CD4-positive, alpha-beta T cell treated with Interleukin-21 for 1 hour (primary cell): Measurements from ENCODE around the gene BAZ2A.
"Not testable (repeated sequence)": the region's sequence is repeated elsewhere in the genome, so short reads cannot be mapped to it uniquely, and the experiment has no call there.

Source experiments
- DNase-seq: peaks from one replicate; pipeline ENCODE4 v3.0.0-alpha.2; 2020

BAZ2A gene

DNA sequence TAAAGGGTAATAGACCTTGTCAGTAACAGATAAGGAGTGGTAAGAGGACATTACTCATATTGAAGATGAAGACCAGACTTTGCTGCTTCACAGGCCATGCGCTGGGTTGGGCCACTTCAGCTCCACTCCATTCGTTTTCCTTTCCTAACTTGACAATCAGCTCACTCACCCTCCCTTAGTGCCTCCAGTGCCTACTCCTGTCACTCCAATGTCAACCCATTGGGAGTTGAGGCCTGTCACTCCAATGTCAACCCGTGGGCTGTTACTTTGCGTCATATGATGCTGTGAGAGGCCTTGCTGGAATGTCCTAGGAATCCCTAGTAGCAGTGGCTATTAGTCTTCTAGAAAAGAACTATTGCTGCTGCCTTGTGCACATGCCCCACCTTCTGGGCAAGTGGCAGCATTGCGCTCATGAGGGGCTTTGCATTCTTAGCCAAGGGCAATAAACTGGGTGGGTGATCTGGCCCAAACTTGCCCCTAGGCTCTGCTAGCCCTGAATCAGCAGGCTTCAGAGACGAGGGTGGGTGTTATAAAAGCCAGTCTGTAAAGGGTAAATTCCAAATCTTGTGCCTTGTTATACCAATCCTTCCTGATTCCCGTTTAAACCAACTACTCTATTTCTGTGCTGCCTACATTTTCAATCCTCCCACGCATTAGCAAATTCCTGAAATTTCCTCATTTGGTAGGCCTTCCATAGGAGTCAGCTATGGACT, 36.1 kb downstream of the BAZ2A start:
- peak; percentile 68 for DNase-seq

DNA sequence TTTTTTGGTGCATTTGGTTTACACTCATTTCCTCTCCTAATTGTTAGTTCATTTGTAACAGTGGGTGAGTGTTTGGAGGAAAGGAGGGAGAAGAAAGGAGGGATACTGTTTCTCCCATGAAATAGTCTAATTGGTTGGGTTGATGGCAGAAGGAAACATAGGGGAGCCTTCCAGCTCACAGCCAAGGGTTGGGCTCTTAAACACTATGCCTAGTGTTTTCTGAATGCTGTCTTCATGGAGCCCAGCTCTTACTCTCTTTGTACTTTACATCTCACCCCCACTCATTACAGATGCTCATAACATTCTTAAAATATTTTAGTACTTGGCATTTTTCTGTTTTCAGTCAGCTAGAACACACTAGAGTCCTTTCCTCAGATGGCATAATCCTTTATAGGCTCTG, 38.2 kb downstream of the BAZ2A start:
- no peak for DNase-seq

DNA sequence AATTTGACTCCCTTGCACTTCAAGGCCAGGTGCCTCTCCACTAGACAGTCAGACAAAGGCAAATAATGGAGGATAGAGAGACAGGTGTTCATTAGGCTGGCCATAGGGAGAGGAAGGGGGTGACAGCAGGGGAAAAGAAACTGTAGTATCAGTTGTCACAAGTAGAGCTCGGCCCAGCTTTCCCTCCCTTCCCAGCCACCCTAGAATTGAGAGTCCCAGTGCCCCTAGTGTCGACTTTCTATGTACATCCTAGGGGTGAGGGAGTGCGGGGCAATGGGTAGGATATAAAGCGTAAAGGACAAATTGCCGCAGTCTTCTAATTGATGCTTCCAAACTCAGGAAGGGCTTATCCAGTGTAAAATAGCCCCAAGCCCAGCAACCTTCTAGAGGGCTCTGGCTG, 39.0 kb downstream of the BAZ2A start:
- DNase-seq = no peak

DNA sequence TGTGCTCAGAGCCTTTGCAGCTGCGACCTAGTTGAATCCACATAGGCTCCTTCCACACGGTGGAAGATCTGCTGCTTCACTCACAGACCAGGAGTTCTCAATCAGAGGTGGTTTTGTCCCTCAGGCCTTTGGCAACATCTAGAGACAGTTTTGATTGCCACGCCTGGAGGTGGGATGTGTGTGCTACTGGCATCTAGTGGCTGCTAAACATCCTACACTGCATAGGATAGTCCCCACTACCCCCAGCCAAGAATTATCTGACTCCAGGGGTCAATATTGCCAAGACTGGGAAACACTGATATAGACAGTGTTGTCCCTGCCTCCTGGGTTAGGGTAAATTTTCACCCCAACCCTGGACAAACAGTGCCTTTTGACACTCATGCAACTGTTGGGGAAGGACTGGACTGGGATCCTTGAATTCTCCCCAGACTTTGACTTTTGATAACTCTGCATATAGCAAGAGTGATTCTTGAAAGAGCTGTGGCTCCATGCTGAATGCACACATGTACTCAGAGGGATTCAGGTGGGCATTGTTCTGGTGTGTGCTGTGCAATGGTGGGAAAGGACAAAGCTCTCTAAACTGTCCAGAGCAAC, 39.8 kb downstream of the BAZ2A start:
- DNase-seq = peak; percentile 17

DNA sequence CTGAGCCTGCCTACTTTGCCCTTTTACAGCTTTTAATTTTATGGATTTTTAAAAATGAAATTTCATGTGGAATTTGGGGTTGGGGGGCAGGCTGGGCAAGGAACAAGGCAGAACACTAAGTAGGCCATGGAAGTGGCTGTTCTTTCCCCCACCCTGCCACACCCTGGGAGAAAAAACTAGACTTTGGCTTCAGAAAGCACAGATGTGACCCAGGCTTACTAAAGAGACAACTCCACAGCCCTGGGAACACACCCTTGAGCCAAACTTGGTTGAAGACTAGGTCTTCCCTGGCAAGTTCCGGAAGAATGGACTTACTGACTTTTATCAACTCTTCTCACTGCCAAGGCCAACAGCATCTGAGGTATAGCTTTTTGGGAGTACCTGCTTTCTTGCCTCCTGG, 40.3 kb downstream of the BAZ2A start:
- DNase-seq = no peak

DNA sequence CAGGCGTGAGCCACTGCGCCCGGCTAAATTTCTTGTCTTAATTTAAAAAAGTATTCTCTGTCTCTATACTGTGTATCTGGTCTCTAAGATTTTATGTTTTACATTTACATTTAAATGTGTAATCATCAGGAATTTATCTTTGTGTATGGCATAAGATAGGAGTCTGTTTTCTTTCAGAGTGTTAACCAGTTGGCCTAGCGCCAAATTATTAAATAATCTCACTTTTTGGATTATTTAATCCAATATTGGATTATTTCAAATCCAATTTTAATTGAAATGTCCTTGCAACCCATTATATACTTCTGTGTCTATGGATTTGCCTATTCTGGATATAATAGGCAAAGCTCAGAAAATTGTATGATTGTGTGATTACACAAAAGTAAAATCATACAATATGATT, 45.0 kb downstream of the BAZ2A start:
- no peak for DNase-seq

DNA sequence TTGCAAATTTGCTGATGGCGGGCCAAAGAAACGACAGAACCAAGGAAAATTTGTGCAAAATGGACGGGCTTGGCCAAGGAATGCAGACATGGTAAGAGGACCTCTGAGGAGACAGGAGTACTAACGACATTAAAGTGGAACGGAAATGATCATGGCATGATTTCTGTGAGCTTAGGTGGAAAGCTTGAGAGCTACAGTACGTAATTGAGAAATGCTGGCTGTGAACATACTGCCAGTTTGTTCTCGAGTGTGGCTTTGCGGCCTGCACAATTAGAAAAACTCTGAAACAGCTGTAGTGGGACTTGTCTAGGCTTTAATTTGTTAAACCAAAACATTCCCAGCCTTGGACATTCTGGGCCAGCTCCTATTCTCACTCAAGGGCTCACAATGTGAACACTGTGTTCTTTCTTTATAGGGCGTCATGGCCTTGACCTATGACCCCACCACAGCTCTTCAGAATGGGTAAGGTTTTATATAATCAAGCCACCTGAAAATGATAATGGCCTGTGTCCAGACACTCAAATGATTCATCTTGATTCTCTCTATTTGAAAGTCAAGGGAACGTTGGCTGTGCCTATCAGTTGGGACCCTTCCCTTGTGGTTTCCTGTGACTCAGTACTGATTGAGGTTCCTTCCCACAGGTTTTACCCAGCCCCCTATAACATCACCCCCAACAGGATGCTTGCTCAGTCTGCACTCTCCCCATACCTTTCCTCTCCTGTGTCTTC, 48.5 kb downstream of the BAZ2A start:
- DNase-seq = peak; percentile 39

DNA sequence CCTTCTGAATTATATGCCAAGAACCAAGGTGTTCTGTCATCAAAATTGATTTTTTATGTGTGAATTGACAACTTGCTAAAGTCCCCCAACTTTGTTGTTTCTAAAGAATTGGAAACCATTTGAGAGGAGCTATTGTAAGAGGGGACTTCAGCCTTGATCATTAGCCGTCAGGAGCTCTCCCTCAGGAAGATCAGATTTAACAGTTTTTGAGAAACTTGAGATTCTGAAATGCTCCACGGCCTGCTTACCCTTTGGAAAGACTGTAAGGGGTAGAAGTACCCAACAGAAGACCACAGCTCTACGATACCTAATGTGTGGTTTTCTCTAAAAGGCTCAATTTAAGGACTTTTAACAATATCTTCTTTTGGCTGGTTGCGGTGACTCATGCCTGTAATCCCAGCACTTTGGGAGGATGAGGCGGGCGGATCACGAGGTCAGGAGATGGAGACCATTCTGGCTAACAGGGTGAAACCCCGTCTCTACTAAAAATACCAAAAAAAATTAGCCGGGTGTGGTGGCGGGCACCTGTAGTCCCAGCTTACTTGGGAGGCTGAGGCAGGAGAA, 51.1 kb downstream of the BAZ2A start:
- DNase-seq = no peak

DNA sequence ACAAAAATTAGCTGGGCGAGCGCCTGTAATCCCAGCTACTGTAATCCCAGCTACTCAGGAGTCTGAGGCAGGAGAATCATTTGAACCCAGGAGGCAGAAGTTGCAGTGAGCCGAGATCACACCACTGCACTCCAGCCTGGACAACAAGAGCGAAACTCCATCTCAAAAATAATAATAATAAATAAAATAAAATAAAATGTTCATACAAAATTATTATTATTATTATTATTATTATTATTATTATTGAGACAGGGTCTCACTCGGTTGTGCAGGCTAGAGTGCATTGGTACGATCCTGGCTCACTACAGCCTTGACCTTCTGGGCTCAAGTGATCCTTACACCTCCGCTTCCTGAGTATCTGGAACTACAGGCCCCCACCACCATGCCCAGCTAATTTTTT, 52.9 kb downstream of the BAZ2A start:
- not testable (repeated sequence) for DNase-seq

DNA sequence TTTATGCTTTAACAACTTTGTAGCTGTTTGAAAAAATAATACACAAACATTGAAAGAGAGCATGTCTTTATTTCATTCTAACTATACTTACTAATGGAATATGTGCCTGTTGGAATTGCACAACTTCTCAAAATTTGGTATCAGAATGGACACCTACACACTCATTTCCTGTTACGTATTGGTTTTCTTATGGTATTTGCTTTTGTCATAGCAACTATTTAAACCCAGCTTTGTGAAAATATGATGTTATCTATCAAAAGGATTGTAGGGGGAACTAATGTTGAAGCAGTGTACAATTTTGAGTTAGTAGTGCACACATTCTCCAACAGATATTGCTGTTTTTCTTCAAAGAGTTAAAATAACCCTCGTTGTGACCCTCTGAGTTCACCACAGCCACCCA, 55.9 kb downstream of the BAZ2A start:
- DNase-seq = no peak

DNA sequence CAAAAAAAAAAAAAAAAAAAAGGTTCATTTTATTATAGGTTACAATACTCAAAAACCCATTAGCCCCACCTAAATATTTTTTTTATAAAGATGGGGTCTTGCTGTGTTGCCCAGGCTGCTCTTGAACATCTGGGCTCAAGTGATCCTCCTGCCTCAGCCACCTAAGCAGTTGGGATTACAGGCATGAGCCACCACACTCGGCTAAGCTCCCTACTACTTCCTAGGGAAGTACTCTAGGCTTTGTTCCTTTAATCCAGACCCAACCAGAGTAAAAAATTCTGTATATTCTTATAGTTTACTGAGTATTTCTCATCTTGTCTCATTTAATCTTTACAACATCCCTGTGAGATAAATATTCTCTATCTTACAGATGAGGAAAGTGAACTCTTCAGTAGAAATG, 57.8 kb downstream of the BAZ2A start:
- no peak for DNase-seq

DNA sequence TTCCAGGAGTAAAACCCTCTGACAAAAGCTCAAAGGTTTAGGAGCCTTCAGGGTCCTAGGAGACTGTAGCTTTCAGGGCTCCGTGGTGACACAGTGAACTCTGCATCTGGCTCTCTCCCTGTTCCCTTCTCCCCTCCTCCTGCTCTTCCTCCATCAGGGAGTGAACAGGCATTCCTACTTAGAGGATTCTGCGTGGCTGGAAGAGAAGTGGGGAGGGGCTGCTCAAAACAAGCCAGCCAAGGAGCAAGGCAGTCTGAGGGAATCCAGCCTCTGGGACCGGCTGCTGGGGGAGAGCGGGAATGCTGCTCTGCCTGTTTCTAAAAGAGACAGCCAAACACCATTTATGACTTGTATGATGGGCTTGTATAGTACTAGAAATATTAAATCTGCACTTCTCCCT, 59.0 kb downstream of the BAZ2A start:
- no peak for DNase-seq

DNA sequence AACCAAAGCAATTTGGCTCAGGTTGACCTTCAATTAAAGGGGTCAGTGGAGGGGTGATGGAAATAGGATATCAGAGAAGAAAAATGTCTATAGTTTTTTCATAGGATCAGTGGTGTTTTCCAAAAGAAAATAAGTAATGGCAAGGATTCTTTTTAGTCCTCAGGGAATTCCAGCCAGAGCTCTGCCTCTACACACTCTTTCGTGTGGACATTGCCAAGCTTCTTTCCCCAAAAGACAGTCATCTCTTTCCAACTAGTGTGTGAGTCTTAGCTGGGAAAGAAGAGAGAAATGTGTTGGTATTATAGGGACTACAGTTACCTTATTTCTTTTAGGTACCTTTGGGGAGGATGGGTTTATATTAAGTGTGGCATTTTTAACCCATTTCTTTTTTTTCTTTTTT, 62.0 kb downstream of the BAZ2A start:
- no peak for DNase-seq

DNA sequence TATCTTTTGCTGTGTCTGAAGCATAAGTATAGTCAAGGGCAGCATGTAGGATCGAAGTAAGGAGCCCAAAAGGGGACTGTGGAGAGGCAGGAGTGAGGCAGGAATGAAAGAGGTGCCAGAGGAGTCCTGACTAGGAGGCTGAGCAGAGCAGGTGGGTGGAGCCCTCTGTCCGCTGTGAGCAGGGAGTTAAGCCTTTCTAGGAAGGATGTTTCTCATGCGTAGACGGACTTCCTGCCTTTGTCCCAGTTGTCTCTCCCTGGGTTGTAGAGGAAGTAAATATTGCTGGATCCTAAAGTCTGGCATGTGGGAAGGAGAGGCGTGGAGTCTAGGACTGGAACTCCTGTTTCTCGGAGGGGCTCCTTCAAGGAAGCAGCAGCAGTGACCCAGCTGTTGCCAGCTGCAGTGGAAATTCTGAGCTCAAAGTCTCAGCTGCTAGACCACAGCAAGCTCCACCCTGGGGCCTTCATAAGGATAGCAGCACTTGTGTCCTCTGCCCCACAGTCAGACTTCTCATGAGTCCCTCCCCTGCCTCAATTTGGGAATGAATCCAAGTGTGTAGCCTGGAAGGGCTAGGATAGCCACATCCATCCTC, 64.5 kb downstream of the BAZ2A start:
- DNase-seq = no peak

DNA sequence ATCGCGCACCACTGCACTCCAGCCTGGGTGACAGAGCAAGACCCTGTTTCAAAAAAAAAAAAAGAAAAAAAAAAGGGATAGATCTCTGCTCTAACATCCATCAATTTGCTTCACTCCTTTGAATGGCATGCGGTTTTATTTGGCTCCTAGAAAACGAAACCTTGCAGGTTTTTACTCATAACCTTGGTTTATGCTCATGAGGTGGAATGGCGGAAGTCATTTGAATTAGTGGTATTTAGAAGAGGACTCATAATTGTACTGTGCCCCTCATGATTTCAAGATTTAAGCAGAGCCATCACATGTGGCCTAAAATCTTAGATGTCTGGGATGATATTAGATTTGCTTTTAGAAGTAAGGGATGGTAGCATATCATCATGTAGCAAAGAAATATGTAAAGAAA, 79.1 kb downstream of the BAZ2A start:
- no peak for DNase-seq

DNA sequence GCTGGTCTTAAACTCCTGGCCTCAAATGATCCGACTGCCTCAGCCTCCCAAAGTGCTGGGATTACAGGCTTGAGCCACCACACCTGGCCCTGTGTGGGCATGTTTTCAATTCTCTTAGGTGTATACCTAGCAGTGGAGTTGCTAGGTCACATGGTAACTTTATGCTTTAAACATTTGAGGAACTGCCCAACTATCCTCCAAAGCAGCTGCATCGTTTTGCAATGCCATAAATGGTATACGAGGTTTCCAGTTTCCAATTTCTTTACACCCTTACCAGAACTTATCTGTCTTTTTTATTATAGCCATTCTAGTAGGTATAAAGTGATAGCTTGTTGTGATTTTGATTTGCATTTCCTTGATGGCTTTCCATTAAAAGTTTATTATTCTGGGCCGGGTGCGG, 83.4 kb downstream of the BAZ2A start:
- DNase-seq = no peak
